A172 (cell line): ENCODE measurements around the gene HIPK1. TPM values are rescaled to one million over a fixed set of nuclear protein-coding genes. Genes with fewer than 3 reads are reported as not detected.
"Not testable (repeated sequence)": the region's sequence is repeated elsewhere in the genome, so short reads cannot be mapped to it uniquely, and the experiment has no call there.

Experiments used
- DNase-seq: peaks from one replicate; pipeline ENCODE4 v3.0.0-alpha.2; 2015; ENCODE audit warnings: low spot score
- total RNA-seq: library from RNA; depleted of rRNA; stranded (reverse); fragments of >200 nt; shearing (Covaris generic); gene quantifications from 2 replicates; pipeline ENCODE4 v1.2.3, GENCODE V29; 2014

HIPK1 gene
- total RNA-seq, 1 experiment from 2014 or later: 14.7 TPM

DNA sequence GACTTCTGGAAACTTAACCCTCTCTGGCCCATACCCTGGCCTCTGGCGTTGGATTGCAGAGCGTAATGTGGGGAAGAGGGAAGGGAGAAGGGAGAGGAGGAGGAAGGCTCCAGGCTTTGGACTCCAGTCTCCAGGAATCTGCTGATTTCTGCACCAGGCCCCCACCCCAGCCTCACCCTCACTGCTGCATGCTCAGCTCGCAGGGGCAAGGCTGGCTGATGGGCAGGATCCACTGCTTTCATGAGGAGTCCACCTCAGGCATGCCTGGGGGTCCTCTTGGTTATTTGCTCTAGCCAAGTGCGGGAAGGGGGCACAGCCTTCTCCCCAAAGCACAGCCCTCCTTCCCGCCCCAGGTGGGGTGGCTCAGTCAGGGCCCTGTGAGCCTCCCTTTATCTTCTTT, 53.8 kb downstream of the HIPK1 start:
- no peak for DNase-seq

DNA sequence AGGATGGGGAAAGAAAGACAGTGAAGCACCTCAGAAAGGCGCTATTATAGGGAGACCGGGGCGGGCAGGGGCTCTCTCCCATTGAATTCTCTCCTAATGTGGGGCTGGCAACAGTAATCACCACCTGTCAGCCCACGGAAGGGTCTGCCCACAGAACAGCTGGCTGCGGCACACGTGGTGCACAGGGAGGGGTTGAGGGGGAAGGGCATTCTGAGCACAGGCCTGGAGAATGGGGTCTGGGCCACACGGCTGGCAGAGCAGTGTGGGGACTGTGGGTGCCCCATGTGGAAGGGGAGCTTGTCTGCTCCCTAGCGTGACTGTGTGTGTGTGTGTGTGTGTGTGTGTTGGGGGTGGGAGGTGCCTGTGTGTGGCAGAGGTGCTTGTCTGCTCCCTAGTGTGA, 54.3 kb downstream of the HIPK1 start:
- DNase-seq: no peak

DNA sequence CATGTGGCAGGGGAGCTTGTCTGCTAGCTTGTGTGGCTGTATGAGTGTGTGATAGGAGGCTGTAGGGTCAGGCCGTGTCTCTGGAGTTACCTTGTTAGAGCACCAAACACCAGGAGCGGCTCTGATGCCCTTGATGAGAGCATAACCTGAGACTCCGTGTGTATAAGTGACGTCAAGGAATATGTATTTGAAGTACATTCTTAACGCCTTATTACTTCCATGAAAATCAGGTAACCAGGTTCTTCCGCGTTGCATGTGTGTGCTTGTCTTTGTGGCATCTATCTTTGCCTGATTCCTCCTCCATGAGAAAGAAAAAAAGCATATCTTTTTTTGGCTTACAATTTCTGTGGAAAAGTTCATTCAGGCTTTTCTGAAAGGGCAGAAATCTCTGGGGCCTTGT, 54.7 kb downstream of the HIPK1 start:
- no peak for DNase-seq

DNA sequence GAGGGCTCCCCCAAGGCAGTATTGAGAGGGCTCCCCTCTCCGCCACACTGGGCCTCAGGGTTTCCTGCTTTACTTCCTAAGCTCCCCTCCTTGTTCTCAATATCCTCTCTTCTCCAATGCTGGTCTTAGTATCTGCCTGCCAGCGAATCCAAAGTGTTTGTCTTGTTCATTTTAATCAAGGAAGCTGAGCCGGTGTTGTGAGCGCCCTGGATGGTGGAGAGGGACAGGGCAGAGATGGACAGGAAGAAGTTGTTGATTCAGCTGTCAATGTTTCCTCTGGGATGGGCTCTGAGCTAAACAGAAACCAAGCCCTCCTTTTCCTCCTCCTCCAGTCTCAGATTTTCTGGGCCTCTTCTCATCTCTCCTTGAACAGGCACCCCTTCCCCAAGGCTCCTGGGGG, 55.6 kb downstream of the HIPK1 start:
- no peak for DNase-seq

DNA sequence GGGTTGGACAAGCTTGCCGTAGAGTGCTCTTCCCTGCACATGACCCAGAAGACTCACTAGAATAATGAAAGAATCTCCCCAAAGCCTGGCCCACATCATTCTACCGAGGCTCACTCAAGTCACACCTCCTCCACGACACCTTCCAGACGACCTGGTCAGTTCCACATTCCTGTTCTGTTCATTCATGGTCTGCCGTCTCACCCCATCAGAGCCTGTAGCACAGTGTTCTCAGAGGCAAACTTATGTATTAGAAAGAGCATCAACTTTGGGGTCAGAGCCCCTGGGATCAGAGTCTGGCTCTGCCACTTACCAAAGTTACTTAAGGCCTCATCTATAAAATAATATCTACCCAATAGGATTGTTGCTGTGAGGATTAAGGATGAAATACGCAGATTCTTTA, 57.7 kb downstream of the HIPK1 start:
- DNase-seq: no peak

DNA sequence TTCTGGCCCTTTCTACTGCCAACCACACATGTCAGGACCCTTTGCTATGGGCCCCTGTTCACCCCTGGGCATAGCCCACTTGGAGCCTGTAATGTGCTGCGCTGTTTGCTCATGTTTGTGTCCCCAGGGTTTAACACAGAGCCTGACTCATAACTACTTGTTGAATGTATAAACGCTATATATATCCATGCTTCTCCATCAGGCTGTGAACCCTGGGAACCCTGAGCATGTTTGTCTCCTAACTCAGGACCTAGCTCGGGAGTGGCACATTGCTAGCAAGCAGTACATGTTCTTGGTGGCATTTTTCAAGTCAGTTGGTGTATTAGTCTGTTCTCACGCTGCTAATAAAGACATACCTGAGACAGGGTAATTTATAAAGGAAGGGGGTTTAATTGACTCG, 58.1 kb downstream of the HIPK1 start:
- no peak for DNase-seq

DNA sequence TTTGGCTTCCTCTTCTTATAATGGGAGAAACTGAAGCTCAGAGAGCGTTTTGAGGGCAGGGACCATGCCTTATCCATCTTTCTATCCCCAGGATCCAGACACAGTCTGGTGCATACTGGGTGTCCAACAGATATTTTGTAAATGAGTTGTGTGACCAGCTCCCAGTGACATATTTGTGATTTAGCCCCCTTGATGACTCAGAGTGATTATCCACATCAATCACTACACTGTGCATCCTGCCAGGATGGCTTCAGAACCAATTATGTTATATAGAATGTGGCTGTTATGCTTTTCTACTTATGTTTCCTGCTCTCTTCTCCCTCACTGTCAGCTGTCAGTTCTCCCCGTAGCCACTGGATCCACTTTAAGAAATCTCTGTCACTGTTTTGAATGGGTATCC, 61.4 kb downstream of the HIPK1 start:
- no peak for DNase-seq

DNA sequence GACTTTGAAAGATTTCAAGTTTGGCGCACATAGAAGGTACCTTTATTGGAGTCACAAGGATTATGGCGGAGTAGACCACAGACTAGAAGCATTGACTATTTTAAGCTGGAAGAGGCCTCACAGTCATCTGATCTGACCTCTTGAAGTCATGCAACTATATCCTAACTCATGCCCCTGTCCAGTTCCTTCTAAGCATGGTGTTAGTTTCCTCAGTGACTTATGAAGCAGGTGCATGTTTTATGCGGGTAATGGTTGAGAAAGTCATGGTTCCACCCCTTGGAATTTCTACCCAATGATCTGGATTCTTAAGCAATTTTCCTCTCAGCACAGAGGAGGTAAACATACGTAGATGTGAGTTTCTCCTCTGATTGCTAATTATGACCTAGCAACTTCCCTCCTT, 61.8 kb downstream of the HIPK1 start:
- no peak for DNase-seq

DNA sequence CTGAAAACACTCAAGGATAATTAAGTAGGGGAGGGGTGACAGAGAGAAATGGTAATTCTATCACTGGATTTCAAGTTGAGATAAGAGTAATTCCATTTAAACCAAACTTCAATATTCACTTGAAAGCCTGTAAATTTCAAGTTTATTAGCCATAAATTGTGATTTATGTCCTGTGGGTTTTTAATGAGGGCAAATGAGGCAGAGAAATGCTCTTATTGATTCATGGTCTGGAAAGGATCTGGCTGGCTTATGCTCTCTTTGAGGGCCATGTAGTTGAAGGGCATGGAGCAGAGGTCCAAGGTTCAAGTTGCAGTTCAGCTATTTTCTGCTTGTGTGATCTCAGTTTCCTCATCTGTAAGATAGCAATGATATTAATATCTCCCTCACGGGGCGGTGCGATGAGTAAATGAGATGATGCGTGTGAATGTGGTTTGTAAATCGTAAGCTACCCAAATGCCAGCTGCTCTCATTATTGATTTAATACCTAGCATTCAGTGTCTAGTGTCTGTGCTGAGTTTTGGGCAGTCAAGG, 62.4 kb downstream of the HIPK1 start:
- DNase-seq: no peak

DNA sequence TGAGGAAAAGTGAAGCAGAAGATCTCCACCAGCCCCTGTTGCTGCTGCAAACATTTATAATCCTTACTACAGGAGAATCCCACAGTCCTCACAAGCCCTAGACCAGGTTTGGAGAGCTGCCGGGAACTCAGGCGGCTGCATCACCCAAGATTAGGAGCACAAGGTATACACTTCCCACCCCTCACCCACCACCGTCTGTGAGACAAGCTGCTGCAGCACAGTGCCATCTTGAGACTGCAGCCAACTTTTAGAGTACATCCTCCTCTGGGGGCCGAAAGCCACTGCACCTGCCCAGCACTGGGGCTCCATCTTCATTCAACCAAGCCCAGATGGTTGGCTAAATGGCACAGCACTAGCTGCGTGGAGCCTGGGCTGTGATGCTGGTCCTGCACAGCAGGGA, 63.9 kb downstream of the HIPK1 start:
- DNase-seq: no peak

DNA sequence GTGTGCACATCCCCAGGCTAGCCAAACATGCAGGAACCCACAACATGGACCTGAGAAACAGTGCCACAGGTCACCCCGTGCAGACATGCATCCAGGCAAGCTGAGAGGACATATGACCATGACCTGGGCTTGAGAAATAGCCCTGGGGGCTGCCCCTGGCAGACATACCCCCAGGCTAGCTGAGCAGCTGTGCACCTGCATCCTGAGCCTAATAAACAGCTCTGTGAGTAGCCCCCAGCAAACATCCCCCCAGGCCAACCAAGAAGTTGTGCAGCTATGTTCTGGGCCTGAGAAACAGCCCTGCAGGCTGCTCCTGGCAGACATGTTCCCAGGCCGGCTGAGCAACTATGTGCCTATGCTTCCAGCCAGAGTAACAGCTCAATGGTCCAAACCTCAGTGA, 64.6 kb downstream of the HIPK1 start:
- no peak for DNase-seq

DNA sequence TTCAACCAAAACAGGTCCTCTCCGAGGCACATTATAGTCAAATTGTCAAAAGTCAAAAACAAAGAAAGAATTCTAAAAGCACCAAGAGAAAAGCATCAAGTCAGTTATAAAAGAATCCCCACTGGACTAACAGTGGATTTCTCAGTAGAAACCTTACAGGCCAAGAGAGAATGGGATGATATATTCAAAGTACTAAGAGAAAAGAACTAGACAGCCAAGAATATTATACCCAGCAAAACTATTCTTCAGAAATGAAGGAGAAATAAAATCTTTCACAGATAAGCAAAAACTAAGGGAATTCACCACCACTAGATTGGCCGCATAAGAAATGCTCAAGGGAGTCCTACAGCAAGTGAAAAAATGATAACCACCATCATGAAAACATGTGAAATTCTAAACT, 66.3 kb downstream of the HIPK1 start:
- DNase-seq: no peak

DNA sequence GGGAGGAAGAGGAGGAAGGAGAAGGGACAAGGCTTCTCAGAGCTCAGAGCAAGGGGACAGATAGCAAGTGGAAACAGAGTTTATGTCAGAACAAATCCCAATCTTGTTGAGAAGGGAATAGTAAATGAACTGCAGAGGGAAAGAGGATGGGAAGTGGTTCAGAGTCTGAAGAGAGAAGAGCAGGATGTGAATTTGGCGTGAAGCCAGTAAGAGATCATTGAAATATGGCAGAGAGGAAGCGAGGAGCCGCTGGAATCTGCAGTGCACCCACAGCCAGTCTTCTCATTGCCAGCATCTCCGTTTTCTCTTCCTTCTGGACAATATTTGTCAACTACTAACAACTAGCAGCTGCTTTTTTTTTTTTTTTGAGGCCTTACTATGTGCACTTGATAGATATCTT, 69.2 kb downstream of the HIPK1 start:
- DNase-seq: no peak

DNA sequence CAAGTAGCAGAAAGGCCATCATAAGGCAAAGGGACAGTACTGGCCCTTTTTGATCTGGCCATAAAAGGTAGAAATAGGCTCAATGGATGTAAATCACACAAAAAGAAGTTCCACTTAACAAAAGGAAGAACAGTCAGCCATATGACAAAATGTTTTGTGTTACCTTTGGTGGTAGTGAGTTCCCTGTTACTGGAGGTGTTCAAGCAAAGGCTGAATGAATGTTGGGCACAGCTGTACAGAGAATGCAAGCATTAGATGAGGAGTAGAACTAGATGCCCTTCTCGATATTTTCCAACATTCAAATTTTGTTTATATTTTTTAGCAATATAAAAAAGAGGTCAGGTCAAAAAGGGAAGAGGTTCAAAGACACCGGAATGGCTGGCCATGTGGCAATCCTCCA, 70.1 kb downstream of the HIPK1 start:
- no peak for DNase-seq

DNA sequence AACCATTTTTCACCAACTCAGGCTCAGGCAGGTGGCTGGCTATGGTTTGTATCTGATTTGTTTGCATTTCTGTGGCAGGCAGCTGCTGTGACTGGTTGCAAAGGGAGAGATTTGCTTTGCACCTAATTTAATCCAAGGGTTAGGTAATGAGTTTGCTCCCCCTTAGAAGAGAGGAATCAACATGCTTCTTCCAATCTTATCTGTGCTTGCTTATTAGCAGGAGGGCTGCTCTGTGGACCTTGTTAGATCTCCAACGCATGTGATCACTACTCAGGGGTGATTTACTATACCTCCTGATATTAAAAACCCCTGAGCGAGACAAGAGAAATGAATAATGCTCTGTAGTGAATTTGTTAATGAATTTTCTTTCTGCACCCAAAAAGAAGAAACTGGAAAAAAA, 70.7 kb downstream of the HIPK1 start:
- DNase-seq: no peak

DNA sequence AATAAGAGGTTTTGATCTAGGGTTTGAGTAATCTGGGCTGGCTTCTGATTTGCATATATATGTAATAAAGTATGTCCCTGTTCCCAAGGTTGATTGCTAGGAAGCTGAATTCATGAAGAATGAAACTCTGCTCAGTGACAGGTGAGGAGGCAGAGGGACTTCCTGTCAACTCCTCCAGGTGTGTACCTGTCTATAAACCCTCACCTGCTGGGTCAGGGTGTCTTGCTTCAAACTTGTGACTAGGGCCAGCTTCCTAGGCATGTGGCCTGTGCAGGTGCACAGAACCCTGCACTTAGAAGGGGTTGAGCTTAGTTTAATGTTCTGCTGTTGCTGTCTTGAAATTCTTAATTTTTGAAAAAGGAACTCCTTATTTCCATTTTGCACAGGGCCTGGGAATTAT, 71.3 kb downstream of the HIPK1 start:
- no peak for DNase-seq

DNA sequence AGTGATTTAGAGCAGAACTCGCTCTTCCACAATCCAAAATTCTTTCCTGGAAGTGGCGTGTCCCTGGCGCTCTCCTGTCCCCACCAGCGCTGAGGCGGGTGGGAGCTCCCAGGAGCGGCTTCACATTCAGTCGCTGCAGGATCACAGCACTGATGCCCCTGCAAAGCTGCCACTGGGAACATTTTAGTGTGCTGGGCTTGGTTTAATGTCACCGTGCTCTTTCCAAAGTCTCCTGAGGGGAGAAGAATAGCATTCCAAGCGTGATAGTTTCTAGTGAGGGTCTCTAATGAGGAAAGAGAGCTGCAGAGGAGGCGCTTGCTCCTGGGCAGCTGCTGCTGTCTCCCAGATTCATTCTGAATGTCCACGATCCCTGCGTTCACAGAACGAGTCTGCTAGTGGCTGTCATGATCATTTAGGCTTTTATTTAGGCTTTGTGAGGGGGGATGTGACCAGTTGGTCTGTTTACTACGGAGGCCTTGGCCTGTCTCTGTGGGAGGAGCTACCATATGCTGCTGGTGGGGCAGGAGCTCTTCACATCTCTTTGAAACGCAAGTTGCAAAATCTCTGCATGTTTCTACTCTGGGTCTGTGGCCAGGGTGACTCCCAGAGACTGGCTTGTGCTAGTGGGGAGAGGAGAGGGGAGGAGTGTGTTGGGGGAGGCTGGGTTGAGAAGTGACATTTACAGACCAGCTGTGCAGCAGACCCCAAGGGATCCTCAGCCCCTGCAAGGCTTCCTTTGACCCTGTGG, 73.5 kb downstream of the HIPK1 start:
- no peak for DNase-seq

DNA sequence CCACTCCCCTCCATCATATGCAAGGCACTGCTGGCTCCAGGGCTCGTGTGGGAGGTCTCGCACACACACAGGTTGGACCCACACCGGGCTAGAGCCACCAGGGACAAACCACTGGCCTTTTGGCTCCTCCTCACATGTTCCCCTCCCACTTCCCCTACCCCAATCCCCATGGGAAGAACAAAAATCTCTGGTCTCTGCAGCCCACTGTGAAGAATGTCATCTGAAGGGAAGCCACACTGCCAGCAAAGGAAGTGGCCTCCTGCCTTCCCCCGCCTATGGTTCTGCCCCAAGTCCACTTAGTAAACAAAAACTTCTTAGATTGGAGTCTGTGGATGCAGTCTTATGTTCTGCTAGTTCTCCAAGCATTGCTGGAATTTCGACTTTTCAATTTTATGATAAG, 74.3 kb downstream of the HIPK1 start:
- DNase-seq: no peak

DNA sequence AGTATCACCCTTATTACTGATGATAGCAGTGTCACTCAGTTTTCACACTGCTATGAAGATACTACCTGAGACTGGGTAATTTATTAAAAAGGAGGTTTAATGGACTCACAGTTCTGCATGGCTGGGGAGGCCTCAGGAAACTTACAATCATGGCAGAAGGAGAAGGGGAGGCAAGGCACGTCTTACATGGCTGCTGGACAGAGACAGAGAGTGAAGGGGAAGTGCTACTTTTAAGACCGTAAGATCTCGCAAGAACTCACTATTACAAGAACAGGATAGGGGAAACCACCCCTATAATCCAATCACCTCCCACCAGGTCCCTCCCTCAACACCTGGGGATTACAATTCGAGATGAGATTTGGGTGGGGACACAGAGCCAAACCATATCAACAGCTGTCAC, 77.7 kb downstream of the HIPK1 start:
- DNase-seq: not testable (repeated sequence)

DNA sequence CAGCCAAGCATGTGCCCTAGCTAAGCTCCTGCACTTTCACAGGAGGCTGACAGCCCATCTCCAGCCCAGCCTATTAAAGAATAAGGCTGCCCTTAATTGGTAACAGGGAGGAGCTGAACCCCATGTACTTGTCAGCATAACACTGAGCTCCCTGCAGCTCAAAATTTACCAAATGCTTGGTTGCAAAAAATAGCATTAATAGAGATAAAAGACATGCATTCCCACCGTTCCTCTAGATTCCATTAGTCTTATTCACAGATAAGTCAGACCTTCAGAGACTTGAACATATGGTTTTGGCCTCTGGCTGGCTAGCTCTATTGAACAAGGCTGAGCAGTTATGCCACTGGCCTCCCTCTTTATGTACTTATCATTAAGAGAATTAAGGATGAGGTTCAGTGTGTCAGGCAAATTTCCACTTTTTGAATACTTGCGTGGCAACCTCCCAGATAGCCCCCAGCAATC, 79.4 kb downstream of the HIPK1 start:
- peak; percentile 21 for DNase-seq

DNA sequence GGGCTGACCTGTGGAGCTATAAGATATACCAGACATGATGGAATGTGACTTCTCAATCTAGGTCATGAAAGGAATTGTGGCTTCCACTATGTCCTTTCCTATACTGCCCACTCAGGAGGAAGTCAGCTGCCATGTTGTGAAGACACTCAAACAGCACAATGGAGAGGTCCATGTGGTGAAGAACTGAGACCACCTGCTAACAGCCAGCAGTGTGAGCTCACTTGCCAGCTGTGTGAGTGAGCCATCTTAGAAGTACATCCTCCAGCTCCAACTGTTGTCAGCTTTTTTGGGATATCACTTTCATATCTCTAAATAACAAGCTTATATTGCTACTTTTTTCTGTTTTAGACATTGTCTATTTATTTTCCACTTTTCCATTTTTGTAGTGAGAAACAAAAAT, 79.9 kb downstream of the HIPK1 start:
- no peak for DNase-seq

DNA sequence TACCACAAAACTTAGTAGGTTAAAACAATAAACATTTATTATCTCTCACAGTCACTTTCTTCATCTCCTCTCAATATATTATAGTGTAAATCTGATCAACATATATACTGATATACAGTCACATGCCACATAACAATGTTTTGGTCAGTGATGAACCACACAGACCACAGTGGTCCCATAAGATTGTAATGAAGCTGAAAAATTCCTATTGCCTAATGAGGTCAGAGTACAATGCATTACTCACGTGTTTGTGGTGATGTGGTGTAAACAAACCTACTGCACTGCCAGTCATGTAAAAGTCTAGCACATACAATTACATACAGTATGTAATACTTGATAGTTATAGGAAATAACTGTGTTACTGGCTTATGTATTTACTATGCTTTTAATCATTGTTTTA, 80.3 kb downstream of the HIPK1 start:
- DNase-seq: no peak

DNA sequence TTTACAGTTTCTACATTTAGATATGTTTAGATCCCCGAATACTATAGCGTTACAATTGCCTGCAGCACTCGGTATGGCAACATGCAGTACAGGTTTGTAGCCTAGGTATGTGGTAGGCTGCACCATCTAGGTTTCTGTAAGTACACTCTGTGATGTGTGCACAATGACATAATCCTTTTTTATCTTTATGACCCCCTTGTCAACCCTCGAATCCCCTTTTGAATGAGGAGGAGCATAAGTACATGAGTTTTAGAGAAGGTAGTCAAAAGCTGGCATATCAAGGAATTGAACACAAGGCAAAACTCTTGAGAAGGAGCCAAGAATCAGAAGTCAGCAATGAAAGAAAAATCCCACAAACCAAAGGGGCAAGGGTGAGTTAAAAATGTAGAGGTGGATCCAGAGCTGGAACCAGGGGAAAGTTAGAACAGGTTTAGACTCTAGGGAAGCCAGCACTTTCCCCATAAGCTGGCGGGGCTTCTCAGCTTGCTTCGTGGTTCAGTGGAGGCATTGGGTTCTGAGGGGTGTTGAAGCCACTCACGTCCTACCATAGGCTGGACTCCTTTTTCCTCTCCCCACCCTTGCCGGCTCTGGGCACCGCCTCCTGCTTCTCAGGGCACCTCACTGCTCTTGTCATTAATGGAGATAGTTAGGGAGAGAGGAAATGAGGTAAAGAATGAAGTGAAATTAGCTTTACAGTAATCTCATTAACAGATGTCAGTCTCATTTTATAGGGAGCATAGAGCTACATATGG, 81.5 kb downstream of the HIPK1 start:
- no peak for DNase-seq
